HEK293 (cell line): Measurements from ENCODE around the gene THRA.

Experiments
- EGR2 ChIP-seq: fragments of 450-650 bp; formaldehyde crosslinking; IDR thresholded peaks from 2 replicates; pipeline ENCODE4 v1.5.1; 2016; ENCODE audit warnings: low read depth, missing biosample characterization, missing genetic modification characterization
- GLI2 ChIP-seq: fragments of 450-650 bp; formaldehyde crosslinking; IDR thresholded peaks from 2 replicates; pipeline ENCODE4; 2017; ENCODE audit warnings: missing biosample characterization, missing genetic modification characterization, low read depth, borderline replicate concordance
- GLIS1 ChIP-seq: fragments of 450-650 bp; formaldehyde crosslinking; IDR thresholded peaks from 2 replicates; pipeline ENCODE4 v1.5.1; 2016; ENCODE audit warnings: missing biosample characterization, missing genetic modification characterization
- OSR2 ChIP-seq: fragments of 450-650 bp; formaldehyde crosslinking; IDR thresholded peaks from 2 replicates; pipeline ENCODE4 v1.5.1; 2016; ENCODE audit warnings: missing biosample characterization, missing genetic modification characterization
- OVOL3 ChIP-seq: fragments of 450-650 bp; formaldehyde crosslinking; IDR thresholded peaks from 2 replicates; pipeline ENCODE4 v1.5.1; 2016; ENCODE audit warnings: missing biosample characterization, missing genetic modification characterization
- ZIC2 ChIP-seq: fragments of 450-650 bp; formaldehyde crosslinking; IDR thresholded peaks from 2 replicates; pipeline ENCODE4 v1.5.1; 2016; ENCODE audit warnings: missing biosample characterization, missing genetic modification characterization
- ZNF112 ChIP-seq: fragments of 450-650 bp; formaldehyde crosslinking; IDR thresholded peaks from 2 replicates; pipeline ENCODE4 v1.5.0; 2017; ENCODE audit warnings: missing biosample characterization, missing genetic modification characterization
- ZNF114 ChIP-seq: fragments of 450-650 bp; formaldehyde crosslinking; IDR thresholded peaks from 2 replicates; pipeline ENCODE4 v1.5.0; 2017; ENCODE audit warnings: missing biosample characterization, missing genetic modification characterization
- ZNF132 ChIP-seq: fragments of 450-650 bp; formaldehyde crosslinking; IDR thresholded peaks from 2 replicates; pipeline ENCODE4 v1.5.1; 2017; ENCODE audit warnings: missing biosample characterization, missing genetic modification characterization, borderline replicate concordance
- ZNF133 ChIP-seq: fragments of 450-650 bp; formaldehyde crosslinking; IDR thresholded peaks from 2 replicates; pipeline ENCODE4 v1.5.1; 2016; ENCODE audit warnings: missing biosample characterization, missing genetic modification characterization
- ZNF174 ChIP-seq: fragments of 450-650 bp; formaldehyde crosslinking; IDR thresholded peaks from 2 replicates; pipeline ENCODE4 v1.5.0; 2017; ENCODE audit warnings: missing biosample characterization, mild to moderate bottlenecking, missing genetic modification characterization
- ZNF184 ChIP-seq: fragments of 450-650 bp; IDR thresholded peaks from 2 replicates; pipeline ENCODE4 v1.5.1; 2018; ENCODE audit warnings: missing biosample characterization, mild to moderate bottlenecking, missing genetic modification characterization
- ZNF248 ChIP-seq: fragments of 450-650 bp; formaldehyde crosslinking; IDR thresholded peaks from 2 replicates; pipeline ENCODE4 v1.5.1; 2017; ENCODE audit warnings: missing biosample characterization, missing genetic modification characterization
- ZNF341 ChIP-seq: fragments of 450-650 bp; formaldehyde crosslinking; IDR thresholded peaks from 2 replicates; pipeline ENCODE4; 2016; ENCODE audit warnings: low read depth, missing biosample characterization, missing genetic modification characterization
- ZNF350 ChIP-seq: fragments of 450-650 bp; formaldehyde crosslinking; IDR thresholded peaks from 2 replicates; pipeline ENCODE4 v1.5.0; 2017; ENCODE audit warnings: missing biosample characterization, mild to moderate bottlenecking, missing genetic modification characterization
- ZNF354C ChIP-seq: fragments of 450-650 bp; formaldehyde crosslinking; IDR thresholded peaks from 2 replicates; pipeline ENCODE4 v1.5.1; 2016; ENCODE audit warnings: missing biosample characterization, missing genetic modification characterization, low read depth, borderline replicate concordance
- ZNF416 ChIP-seq: fragments of 450-650 bp; formaldehyde crosslinking; IDR thresholded peaks from 2 replicates; pipeline ENCODE4 v1.5.1; 2016; ENCODE audit warnings: missing biosample characterization, missing genetic modification characterization
- ZNF514 ChIP-seq: fragments of 450-650 bp; formaldehyde crosslinking; IDR thresholded peaks from 2 replicates; pipeline ENCODE4 v1.5.1; 2016; ENCODE audit warnings: missing biosample characterization, missing genetic modification characterization
- ZNF529 ChIP-seq: fragments of 450-650 bp; formaldehyde crosslinking; IDR thresholded peaks from 2 replicates; pipeline ENCODE4 v1.5.1; 2017; ENCODE audit warnings: missing genetic modification characterization, missing biosample characterization; ENCODE audit not compliant: insufficient replicate concordance
- ZNF530 ChIP-seq: fragments of 450-650 bp; formaldehyde crosslinking; IDR thresholded peaks from 2 replicates; pipeline ENCODE4 v1.5.1; 2016; ENCODE audit warnings: low read depth, missing biosample characterization, missing genetic modification characterization
- ZNF624 ChIP-seq: fragments of 450-650 bp; formaldehyde crosslinking; IDR thresholded peaks from 2 replicates; pipeline ENCODE4 v1.5.1; 2017; ENCODE audit warnings: missing biosample characterization, missing genetic modification characterization
- ZNF658 ChIP-seq: fragments of 450-650 bp; formaldehyde crosslinking; IDR thresholded peaks from 2 replicates; pipeline ENCODE4; 2016; ENCODE audit warnings: missing biosample characterization, missing genetic modification characterization
- ZNF670 ChIP-seq: fragments of 450-650 bp; formaldehyde crosslinking; IDR thresholded peaks from 2 replicates; pipeline ENCODE4 v1.5.1; 2016; ENCODE audit warnings: missing biosample characterization, missing genetic modification characterization, low read depth
- ZNF792 ChIP-seq: fragments of 450-650 bp; formaldehyde crosslinking; IDR thresholded peaks from 2 replicates; pipeline ENCODE4 v1.5.1; 2016; ENCODE audit warnings: missing biosample characterization, missing genetic modification characterization
- ZNF837 ChIP-seq: fragments of 450-650 bp; formaldehyde crosslinking; IDR thresholded peaks from 2 replicates; pipeline ENCODE4 v1.5.1; 2016; ENCODE audit warnings: missing biosample characterization, missing genetic modification characterization
- TF ChIP-seq, protein P1 (sequence below): fragments of 450-650 bp; formaldehyde crosslinking; IDR thresholded peaks from 2 replicates; pipeline ENCODE4 v1.5.1; 2016; ENCODE audit warnings: missing biosample characterization, missing genetic modification characterization
- TF ChIP-seq, protein P2 (sequence below): fragments of 450-650 bp; formaldehyde crosslinking; IDR thresholded peaks from 2 replicates; pipeline ENCODE4 v1.5.1; 2016; ENCODE audit warnings: missing biosample characterization, missing genetic modification characterization
- TF ChIP-seq, protein P3 (sequence below): fragments of 450-650 bp; formaldehyde crosslinking; IDR thresholded peaks from 2 replicates; pipeline ENCODE4 v1.5.1; 2016; ENCODE audit warnings: missing biosample characterization, missing genetic modification characterization
- TF ChIP-seq, protein P4 (sequence below): fragments of 450-650 bp; formaldehyde crosslinking; IDR thresholded peaks from 2 replicates; pipeline ENCODE4 v1.5.1; 2016; ENCODE audit warnings: missing biosample characterization, missing genetic modification characterization, low read depth
- TF ChIP-seq, protein P5 (sequence below): fragments of 450-650 bp; formaldehyde crosslinking; IDR thresholded peaks from 2 replicates; pipeline ENCODE4 v1.5.1; 2016; ENCODE audit warnings: missing biosample characterization, missing genetic modification characterization
- TF ChIP-seq, protein P6 (sequence below): fragments of 450-650 bp; formaldehyde crosslinking; IDR thresholded peaks from 2 replicates; pipeline ENCODE4; 2016; ENCODE audit warnings: missing biosample characterization, missing genetic modification characterization
- TF ChIP-seq, protein P7 (sequence below): fragments of 450-650 bp; formaldehyde crosslinking; optimal IDR thresholded peaks from 2 replicates; pipeline ENCODE3; 2016; ENCODE audit warnings: missing biosample characterization, mild to moderate bottlenecking, missing genetic modification characterization

The THRA gene

DNA sequence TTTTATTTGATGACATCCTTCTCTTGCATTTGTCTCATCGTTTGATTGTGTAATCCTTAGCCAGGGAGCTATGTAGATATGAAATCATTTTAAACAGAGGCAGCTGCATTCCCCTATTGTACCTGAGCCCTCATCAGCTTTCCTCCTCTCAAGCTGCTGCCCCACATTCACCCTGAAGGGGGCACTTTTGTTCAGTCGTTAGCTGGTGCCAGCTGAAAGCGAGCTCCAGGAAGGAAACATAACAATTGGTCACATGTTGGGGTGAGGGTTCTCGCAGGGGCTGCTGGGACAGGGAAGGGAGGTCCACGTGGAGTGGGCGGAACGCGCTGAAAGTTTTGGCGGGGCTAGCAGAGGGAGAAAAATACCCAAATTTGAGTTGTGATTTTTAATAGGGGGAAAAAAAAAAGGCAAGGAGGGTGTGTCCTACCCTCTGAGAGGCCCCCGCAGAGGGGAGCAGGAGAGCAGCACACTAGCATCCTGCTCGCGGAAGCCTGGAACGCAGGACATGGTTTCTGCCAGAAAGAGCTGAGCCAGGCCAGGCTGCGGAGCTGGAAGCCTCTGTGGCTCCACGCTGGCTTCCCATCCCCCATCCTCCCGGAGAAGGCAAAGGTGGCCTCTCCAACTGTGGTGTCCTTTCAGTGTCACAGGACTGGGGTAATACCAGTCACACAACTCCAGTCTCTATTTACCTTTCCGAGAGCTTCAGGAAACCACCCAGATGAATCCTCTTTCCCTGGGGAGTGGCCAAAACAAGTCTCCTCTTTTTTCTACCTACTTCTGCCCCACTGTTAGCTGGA is 50.5 kb downstream of the THRA start (continued):
- TF ChIP-seq, protein P1, sequence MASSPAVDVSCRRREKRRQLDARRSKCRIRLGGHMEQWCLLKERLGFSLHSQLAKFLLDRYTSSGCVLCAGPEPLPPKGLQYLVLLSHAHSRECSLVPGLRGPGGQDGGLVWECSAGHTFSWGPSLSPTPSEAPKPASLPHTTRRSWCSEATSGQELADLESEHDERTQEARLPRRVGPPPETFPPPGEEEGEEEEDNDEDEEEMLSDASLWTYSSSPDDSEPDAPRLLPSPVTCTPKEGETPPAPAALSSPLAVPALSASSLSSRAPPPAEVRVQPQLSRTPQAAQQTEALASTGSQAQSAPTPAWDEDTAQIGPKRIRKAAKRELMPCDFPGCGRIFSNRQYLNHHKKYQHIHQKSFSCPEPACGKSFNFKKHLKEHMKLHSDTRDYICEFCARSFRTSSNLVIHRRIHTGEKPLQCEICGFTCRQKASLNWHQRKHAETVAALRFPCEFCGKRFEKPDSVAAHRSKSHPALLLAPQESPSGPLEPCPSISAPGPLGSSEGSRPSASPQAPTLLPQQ, result peak; percentile 41; the same call in 1 of the 2 replicates
- TF ChIP-seq ZNF114 (tag by site-specific recombination), result no peak
- no peak for TF ChIP-seq ZNF350 (tag by site-specific recombination)
- no peak for TF ChIP-seq ZNF624 (tag by site-specific recombination)
- TF ChIP-seq ZIC2 (tag by site-specific recombination), result no peak
- TF ChIP-seq ZNF514 (tag by site-specific recombination), result no peak
- TF ChIP-seq, protein P2, sequence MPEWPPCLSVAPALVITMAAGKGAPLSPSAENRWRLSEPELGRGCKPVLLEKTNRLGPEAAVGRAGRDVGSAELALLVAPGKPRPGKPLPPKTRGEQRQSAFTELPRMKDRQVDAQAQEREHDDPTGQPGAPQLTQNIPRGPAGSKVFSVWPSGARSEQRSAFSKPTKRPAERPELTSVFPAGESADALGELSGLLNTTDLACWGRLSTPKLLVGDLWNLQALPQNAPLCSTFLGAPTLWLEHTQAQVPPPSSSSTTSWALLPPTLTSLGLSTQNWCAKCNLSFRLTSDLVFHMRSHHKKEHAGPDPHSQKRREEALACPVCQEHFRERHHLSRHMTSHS (tag by site-specific recombination), result no peak
- TF ChIP-seq ZNF184 (tag by site-specific recombination), result no peak
- no peak for TF ChIP-seq ZNF112
- TF ChIP-seq OSR2 (tag by site-specific recombination), result 0 out of 2 replicates have a peak, but pooled peaks have one; percentile 5
- peak; percentile 66; the same call in 1 of the 2 replicates for TF ChIP-seq EGR2
- TF ChIP-seq, protein P3, sequence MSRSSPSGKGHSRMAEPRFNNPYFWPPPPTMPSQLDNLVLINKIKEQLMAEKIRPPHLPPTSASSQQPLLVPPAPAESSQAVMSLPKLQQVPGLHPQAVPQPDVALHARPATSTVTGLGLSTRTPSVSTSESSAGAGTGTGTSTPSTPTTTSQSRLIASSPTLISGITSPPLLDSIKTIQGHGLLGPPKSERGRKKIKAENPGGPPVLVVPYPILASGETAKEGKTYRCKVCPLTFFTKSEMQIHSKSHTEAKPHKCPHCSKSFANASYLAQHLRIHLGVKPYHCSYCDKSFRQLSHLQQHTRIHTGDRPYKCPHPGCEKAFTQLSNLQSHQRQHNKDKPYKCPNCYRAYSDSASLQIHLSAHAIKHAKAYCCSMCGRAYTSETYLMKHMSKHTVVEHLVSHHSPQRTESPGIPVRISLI (tag by site-specific recombination), result peak; percentile 76
- TF ChIP-seq ZNF354C (tag by site-specific recombination), result no peak
- TF ChIP-seq ZNF530 (tag by site-specific recombination), result no peak
- TF ChIP-seq GLI2, result no peak
- TF ChIP-seq, protein P4, sequence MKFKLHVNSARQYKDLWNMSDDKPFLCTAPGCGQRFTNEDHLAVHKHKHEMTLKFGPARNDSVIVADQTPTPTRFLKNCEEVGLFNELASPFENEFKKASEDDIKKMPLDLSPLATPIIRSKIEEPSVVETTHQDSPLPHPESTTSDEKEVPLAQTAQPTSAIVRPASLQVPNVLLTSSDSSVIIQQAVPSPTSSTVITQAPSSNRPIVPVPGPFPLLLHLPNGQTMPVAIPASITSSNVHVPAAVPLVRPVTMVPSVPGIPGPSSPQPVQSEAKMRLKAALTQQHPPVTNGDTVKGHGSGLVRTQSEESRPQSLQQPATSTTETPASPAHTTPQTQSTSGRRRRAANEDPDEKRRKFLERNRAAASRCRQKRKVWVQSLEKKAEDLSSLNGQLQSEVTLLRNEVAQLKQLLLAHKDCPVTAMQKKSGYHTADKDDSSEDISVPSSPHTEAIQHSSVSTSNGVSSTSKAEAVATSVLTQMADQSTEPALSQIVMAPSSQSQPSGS (tag by site-specific recombination), result no peak
- TF ChIP-seq, protein P5, sequence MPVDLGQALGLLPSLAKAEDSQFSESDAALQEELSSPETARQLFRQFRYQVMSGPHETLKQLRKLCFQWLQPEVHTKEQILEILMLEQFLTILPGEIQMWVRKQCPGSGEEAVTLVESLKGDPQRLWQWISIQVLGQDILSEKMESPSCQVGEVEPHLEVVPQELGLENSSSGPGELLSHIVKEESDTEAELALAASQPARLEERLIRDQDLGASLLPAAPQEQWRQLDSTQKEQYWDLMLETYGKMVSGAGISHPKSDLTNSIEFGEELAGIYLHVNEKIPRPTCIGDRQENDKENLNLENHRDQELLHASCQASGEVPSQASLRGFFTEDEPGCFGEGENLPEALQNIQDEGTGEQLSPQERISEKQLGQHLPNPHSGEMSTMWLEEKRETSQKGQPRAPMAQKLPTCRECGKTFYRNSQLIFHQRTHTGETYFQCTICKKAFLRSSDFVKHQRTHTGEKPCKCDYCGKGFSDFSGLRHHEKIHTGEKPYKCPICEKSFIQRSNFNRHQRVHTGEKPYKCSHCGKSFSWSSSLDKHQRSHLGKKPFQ (tag by site-specific recombination), result no peak
- TF ChIP-seq ZNF341 (tag by site-specific recombination), result no peak
- no peak for TF ChIP-seq ZNF133 (tag by site-specific recombination)
- TF ChIP-seq ZNF248, result no peak
- TF ChIP-seq, protein P6, sequence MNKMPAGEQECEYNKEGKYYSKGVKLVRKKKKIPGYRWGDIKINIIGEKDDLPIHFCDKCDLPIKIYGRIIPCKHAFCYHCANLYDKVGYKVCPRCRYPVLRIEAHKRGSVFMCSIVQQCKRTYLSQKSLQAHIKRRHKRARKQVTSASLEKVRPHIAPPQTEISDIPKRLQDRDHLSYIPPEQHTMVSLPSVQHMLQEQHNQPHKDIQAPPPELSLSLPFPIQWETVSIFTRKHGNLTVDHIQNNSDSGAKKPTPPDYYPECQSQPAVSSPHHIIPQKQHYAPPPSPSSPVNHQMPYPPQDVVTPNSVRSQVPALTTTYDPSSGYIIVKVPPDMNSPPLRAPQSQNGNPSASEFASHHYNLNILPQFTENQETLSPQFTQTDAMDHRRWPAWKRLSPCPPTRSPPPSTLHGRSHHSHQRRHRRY (tag by site-specific recombination), result no peak
- TF ChIP-seq ZNF792, result no peak
- TF ChIP-seq ZNF837 (tag by site-specific recombination), result no peak
- TF ChIP-seq ZNF174 (tag by site-specific recombination), result no peak
- no peak for TF ChIP-seq ZNF658 (tag by site-specific recombination)
- no peak for TF ChIP-seq ZNF529 (tag by site-specific recombination)
- TF ChIP-seq, protein P7, sequence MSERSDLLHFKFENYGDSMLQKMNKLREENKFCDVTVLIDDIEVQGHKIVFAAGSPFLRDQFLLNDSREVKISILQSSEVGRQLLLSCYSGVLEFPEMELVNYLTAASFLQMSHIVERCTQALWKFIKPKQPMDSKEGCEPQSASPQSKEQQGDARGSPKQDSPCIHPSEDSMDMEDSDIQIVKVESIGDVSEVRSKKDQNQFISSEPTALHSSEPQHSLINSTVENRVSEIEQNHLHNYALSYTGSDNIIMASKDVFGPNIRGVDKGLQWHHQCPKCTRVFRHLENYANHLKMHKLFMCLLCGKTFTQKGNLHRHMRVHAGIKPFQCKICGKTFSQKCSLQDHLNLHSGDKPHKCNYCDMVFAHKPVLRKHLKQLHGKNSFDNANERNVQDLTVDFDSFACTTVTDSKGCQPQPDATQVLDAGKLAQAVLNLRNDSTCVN (tag by site-specific recombination), result peak; percentile 20
- TF ChIP-seq ZNF670 (tag by site-specific recombination), result no peak
- no peak for TF ChIP-seq ZNF416
- TF ChIP-seq OVOL3 (tag by site-specific recombination), result 0 out of 2 replicates have a peak, but pooled peaks have one; percentile 37
- no peak for TF ChIP-seq ZNF132 (tag by site-specific recombination)
- peak; percentile 68 for TF ChIP-seq GLIS1 (tag by site-specific recombination)
